Spleen (tissue), 11 donors: ENCODE data around the gene TGM1. TPM values are rescaled to one million over a fixed set of nuclear protein-coding genes. Genes with fewer than 3 reads are reported as not detected.
A peak's percentile ranks its signal among the peaks of the same experiment; 100 is the strongest.

ENCODE experiments used
- DNase-seq: peaks from one replicate; pipeline ENCODE4 v3.0.0-alpha.2; 2020
- H3K27ac ChIP-seq, 8 donors: fragments of 200-600 bp; sonication (generic) in 7 of 8; 1 replicate in 4 of 8; 2 replicates in 4 of 8; pipeline versions ENCODE4 v1.5.0 to v1.8.0; 2016 to 2021; ENCODE audit warnings: inconsistent platforms in 4 of 8, mild to moderate bottlenecking in 4 of 8, moderate library complexity in 1 of 8
- H3K27me3 ChIP-seq, 7 donors: fragments of 200-600 bp; sonication (generic) in 6 of 7; replicated peaks in 1 of 7; 1 replicate in 4 of 7; 2 replicates in 3 of 7; pipeline versions ENCODE4 v1.5.0 to v1.8.0; 2016 to 2021; ENCODE audit warnings: inconsistent platforms in 3 of 7, mild to moderate bottlenecking in 1 of 7
- H3K36me3 ChIP-seq, 6 donors: fragments of 200-600 bp; sonication (generic) in 5 of 6; 1 replicate in 4 of 6; 2 replicates in 2 of 6; pipeline versions ENCODE4 v1.5.0 to v1.8.0; 2016 to 2021; ENCODE audit warnings: inconsistent platforms in 2 of 6
- H3K4me1 ChIP-seq, 6 donors: fragments of 200-600 bp; sonication (generic) in 5 of 6; 1 replicate in 3 of 6; 2 replicates in 3 of 6; pipeline versions ENCODE4 v1.5.0 to v1.8.0; 2016 to 2021; ENCODE audit warnings: inconsistent platforms in 3 of 6
- H3K4me3 ChIP-seq, 8 donors: fragments of 200-600 bp; sonication (generic) in 7 of 8; 1 replicate in 4 of 8; 2 replicates in 4 of 8; pipeline versions ENCODE4 v1.5.0 to v1.8.0; 2016 to 2021; ENCODE audit warnings: inconsistent platforms in 4 of 8, mild to moderate bottlenecking in 4 of 8, moderate library complexity in 2 of 8
- H3K9me3 ChIP-seq, 8 donors: fragments of 200-600 bp; sonication (generic) in 7 of 8; 1 replicate in 4 of 8; 2 replicates in 4 of 8; pipeline versions ENCODE4 v1.5.0 to v1.8.0; 2016 to 2021; ENCODE audit warnings: inconsistent platforms in 4 of 8
- POLR2A ChIP-seq, 3 donors: fragments of 450-650 bp; IDR thresholded peaks; one replicate each; pipeline ENCODE4 v1.5.1; 2017; ENCODE audit warnings: antibody characterized with exemption in 3 of 3, mild to moderate bottlenecking in 1 of 3
- POLR2AphosphoS5 ChIP-seq, 3 donors: sonication (generic); formaldehyde crosslinking; IDR thresholded peaks; one replicate each; pipeline ENCODE4 v1.5.1; 2017; ENCODE audit warnings: antibody characterized with exemption in 3 of 3
- WGBS, 5 donors: extraction: QIAGEN DNeasy Blood & Tissue Kit in 3 of 5; methylation state at CpG; one replicate each; pipeline versions ENCODE4 v1.1.5 to v1.1.7; 2013 to 2018; 5-methylcytosine and 5-hydroxymethylcytosine counted together
- intact Hi-C: fragments of 100-400 bp; cut with DNase I; formaldehyde crosslinking; loops from one replicate; pipeline ENCODE4 v1.15.0; 2023; ENCODE audit warnings: low total_unique reads
- polyA plus RNA-seq, 3 donors: library from polyadenylated mRNA; stranded (reverse); fragments of 200-250 nt; gene quantifications; one replicate each; pipeline ENCODE4 v1.2.1, GENCODE V29; 2013
- total RNA-seq, 7 donors: library from RNA; depleted of rRNA in 3 of 7; stranded (reverse); fragments of >200 nt in 3 of 7; fragmentation: NEBNext Ultra II Directional in 4 of 7; extraction: Animal tissue kit (Norgen Biotek cat#: 25700) in 4 of 7; gene quantifications; one replicate each; pipeline versions ENCODE4 v1.1.0 to v1.2.1, GENCODE V29; 2016 to 2021
- TF ChIP-seq, protein P1 (sequence below), 11 experiments: fragments of 200-600 bp in 7 of 11; fragments of 450-650 bp in 4 of 11; sonication (generic) in 4 of 11; IDR thresholded peaks in 8 of 11; conservative IDR thresholded peaks in 3 of 11; 1 replicate in 7 of 11; 2 replicates in 4 of 11; pipeline versions ENCODE4 v1.4.0 to v1.8.0; 2016 to 2021; ENCODE audit warnings: antibody characterized with exemption in 11 of 11, inconsistent platforms in 4 of 11, mild to moderate bottlenecking in 1 of 11
- donor health status: healthy with polysubstance abuse.
- donor health status: DM: no; HTN: no; CAD: no; lungs with moderate emphysema.
- donor health status: DM: no; HTN: no; CAD: no.
- donor health status: Bipolar disorder and iron deficiency.
- donor health status: healthy.
- donor health status: DM: no; HTN: no; CAD: no.
- donor health status: DM: yes; HTN: yes; CAD: no.

Gene TGM1
- total and polyA plus RNA-seq, 10 donors: 1.4 to 4.8 (median 2.7) TPM

GRCh38 chr14:24282736-24283135 is 19.8 kb upstream of the TGM1 start:
- TF ChIP-seq, protein P1, sequence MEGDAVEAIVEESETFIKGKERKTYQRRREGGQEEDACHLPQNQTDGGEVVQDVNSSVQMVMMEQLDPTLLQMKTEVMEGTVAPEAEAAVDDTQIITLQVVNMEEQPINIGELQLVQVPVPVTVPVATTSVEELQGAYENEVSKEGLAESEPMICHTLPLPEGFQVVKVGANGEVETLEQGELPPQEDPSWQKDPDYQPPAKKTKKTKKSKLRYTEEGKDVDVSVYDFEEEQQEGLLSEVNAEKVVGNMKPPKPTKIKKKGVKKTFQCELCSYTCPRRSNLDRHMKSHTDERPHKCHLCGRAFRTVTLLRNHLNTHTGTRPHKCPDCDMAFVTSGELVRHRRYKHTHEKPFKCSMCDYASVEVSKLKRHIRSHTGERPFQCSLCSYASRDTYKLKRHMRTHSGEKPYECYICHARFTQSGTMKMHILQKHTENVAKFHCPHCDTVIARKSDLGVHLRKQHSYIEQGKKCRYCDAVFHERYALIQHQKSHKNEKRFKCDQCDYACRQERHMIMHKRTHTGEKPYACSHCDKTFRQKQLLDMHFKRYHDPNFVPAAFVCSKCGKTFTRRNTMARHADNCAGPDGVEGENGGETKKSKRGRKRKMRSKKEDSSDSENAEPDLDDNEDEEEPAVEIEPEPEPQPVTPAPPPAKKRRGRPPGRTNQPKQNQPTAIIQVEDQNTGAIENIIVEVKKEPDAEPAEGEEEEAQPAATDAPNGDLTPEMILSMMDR (IDR thresholded peaks at IDR 0.05 in 8 of 11, conservative IDR thresholded peaks at IDR 0.05 in 3 of 11): no peak
- TF ChIP-seq POLR2A (IDR thresholded peaks at IDR 0.05) (no peak), POLR2AphosphoS5 (IDR thresholded peaks at IDR 0.05) (no peak)
- H3K27me3 ChIP-seq: no peaks in the 10 kb centered on the region
- no peaks in the 10 kb centered on the region for H3K36me3 ChIP-seq
- intact Hi-C loops: no loop called here
- H3K4me1 ChIP-seq: peaks cover 7 to 58% (median 42%) of the 10 kb centered on the region in 6 donors
- peak overlapping the region in 2 of 8 donors; percentile 64 to 68 for H3K27ac ChIP-seq
- DNase-seq: peak; percentile 59
- H3K9me3 ChIP-seq: no peaks in the 10 kb centered on the region
- H3K4me3 ChIP-seq: no peak overlapping the region
- WGBS, 5 donors: 80 to 89% (median 86%) methylated on average over 1 to 3 of the region's 3 CpGs

DNA sequence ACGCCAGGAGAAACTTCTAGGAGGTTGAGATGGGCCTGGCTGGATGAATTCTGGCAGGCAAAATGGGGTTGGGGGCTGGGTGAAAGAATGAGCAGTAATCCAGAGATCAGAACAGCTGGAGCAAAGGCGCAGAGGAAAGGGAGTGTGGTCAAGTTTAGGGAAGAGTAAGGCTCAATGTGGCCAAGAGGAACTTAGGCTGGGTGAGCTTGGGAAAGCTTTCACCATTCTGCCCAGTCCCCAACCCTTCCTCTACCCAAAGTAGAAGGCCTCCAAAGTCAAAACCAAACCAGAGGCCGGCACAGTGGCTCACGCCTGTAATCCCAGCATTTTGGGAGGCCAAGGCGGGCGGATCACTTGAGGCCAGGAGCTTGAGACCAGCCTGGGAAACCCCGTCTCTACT is 18.7 kb upstream of the TGM1 start:
- 78 to 95% (median 87%) methylated on average over 7 of the region's 7 CpGs for WGBS, 5 donors
- Histone ChIP-seq H3K36me3 (no peaks in the 10 kb centered on the region), H3K9me3 (no peaks in the 10 kb centered on the region), H3K27ac (peak overlapping the region in 5 of 8 donors; percentile 27 to 68 (median 54)), H3K27me3 (no peaks in the 10 kb centered on the region), H3K4me3 (no peak overlapping the region), H3K4me1 (peaks cover 14 to 69% (median 53%) of the 10 kb centered on the region in 6 donors)
- no peak for TF ChIP-seq POLR2A (IDR thresholded peaks at IDR 0.05)
- TF ChIP-seq, protein P1 (IDR thresholded peaks at IDR 0.05 in 8 of 11, conservative IDR thresholded peaks at IDR 0.05 in 3 of 11): no peak
- TF ChIP-seq POLR2AphosphoS5 (IDR thresholded peaks at IDR 0.05): no peak
- no peak for DNase-seq
- intact Hi-C loops: no loop called here

- no peaks in the 10 kb centered on the region for H3K9me3 ChIP-seq
- intact Hi-C loops: no loop called here
- H3K27ac ChIP-seq: peak overlapping the region in 2 of 8 donors; percentile 68 to 87
- 93 to 98% (median 94%) methylated on average over 6 of the region's 6 CpGs for WGBS, 5 donors
- DNase-seq: no peak
- no peak overlapping the region for H3K4me3 ChIP-seq
- no peaks in the 10 kb centered on the region for H3K36me3 ChIP-seq
- TF ChIP-seq POLR2A (IDR thresholded peaks at IDR 0.05) (no peak), POLR2AphosphoS5 (IDR thresholded peaks at IDR 0.05) (no peak)
- TF ChIP-seq, protein P1 (IDR thresholded peaks at IDR 0.05 in 8 of 11, conservative IDR thresholded peaks at IDR 0.05 in 3 of 11): no peak
- H3K27me3 ChIP-seq: no peaks in the 10 kb centered on the region
- H3K4me1 ChIP-seq: peaks cover 14 to 76% (median 57%) of the 10 kb centered on the region in 6 donors
Measured at GRCh38 chr14:24280797-24281460, 18.0 kb upstream of the TGM1 start.

- H3K36me3 ChIP-seq: no peaks in the 10 kb centered on the region
- peak overlapping the region in 1 of 8 donors; percentile 46 for H3K4me3 ChIP-seq
- H3K9me3 ChIP-seq: no peaks in the 10 kb centered on the region
- H3K27me3 ChIP-seq: no peaks in the 10 kb centered on the region
- peak; percentile 83 for DNase-seq
- WGBS, 5 donors: 52 to 68% (median 56%) methylated on average over 11 of the region's 11 CpGs
- H3K4me1 ChIP-seq: peaks cover 14 to 90% (median 67%) of the 10 kb centered on the region in 6 donors
- H3K27ac ChIP-seq: peak overlapping the region in 7 of 8 donors; percentile 37 to 100 (median 84)
- intact Hi-C loops: no loop called here
- peak in 2 of 3 donors; percentile 30 to 31 for TF ChIP-seq POLR2AphosphoS5 (IDR thresholded peaks at IDR 0.05)
- TF ChIP-seq, protein P1 (IDR thresholded peaks at IDR 0.05 in 8 of 11, conservative IDR thresholded peaks at IDR 0.05 in 3 of 11): peak in 7 of 11 experiments; percentile 18 to 52 (median 43)
- no peak for TF ChIP-seq POLR2A (IDR thresholded peaks at IDR 0.05)
Measured at GRCh38 chr14:24279301-24280186, 16.6 kb upstream of the TGM1 start.
